ENCODE data around the gene MAP1A.
"Not testable (repeated sequence)": the region's sequence is repeated elsewhere in the genome, so short reads cannot be mapped to it uniquely, and the experiment has no call there.

The MAP1A gene

DNA sequence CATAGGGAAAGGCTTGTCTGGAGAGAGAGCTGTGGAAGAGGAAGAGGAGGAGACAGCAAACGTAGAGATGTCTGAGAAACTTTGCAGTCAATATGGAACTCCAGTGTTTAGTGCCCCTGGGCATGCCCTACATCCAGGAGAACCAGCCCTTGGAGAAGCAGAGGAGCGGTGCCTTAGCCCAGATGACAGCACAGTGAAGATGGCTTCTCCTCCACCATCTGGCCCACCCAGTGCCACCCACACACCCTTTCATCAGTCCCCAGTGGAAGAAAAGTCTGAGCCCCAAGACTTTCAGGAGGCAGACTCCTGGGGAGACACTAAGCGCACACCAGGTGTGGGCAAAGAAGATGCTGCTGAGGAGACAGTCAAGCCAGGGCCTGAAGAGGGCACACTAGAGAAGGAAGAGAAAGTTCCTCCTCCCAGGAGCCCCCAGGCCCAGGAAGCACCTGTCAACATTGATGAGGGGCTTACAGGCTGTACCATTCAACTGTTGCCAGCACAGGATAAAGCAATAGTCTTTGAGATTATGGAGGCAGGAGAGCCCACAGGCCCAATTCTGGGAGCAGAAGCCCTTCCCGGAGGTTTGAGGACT is 6.9 kb downstream of the MAP1A start:
- TF ChIP-seq POLR2A (IDR thresholded peaks at IDR 0.05; ENCODE audit: low read depth, low read length): no peak
- TF ChIP-seq POLR2AphosphoS5 (IDR thresholded peaks at IDR 0.05; ENCODE audit: low read depth, low read length): no peak
- no peak for TF ChIP-seq TAF1 (IDR thresholded peaks at IDR 0.05; ENCODE audit: borderline replicate concordance, low read depth, low read length)
- FAIRE-seq (no peak), DNase-seq (ENCODE audit: insufficient read length) (no peak)

DNA sequence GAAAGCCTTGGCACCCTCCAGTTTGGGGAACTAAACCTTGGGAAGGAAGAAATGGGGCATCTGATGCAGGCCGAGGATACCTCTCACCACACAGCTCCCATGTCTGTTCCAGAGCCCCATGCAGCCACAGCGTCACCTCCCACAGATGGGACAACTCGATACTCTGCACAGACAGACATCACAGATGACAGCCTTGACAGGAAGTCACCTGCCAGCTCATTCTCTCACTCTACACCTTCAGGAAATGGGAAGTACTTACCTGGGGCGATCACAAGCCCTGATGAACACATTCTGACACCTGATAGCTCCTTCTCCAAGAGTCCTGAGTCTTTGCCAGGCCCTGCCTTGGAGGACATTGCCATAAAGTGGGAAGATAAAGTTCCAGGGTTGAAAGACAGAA is 7.7 kb downstream of the MAP1A start:
- FAIRE-seq: no peak
- TF ChIP-seq TAF1 (IDR thresholded peaks at IDR 0.05; ENCODE audit: borderline replicate concordance, low read depth, low read length) (no peak), POLR2AphosphoS5 (IDR thresholded peaks at IDR 0.05; ENCODE audit: low read depth, low read length) (no peak), POLR2A (IDR thresholded peaks at IDR 0.05; ENCODE audit: low read depth, low read length) (no peak)
- no peak for DNase-seq (ENCODE audit: insufficient read length)

DNA sequence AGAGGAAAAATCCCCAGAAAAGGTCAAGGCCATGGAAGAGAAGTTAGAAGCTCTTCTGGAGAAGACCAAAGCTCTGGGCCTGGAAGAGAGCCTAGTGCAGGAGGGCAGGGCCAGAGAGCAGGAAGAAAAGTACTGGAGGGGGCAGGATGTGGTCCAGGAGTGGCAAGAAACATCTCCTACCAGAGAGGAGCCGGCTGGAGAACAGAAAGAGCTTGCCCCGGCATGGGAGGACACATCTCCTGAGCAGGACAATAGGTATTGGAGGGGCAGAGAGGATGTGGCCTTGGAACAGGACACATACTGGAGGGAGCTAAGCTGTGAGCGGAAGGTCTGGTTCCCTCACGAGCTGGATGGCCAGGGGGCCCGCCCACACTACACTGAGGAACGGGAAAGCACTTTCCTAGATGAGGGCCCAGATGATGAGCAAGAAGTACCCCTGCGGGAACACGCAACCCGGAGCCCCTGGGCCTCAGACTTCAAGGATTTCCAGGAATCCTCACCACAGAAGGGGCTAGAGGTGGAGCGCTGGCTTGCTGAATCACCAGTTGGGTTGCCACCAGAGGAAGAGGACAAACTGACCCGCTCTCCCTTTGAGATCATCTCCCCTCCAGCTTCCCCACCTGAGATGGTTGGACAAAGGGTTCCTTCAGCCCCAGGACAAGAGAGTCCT is 9.0 kb downstream of the MAP1A start:
- no peak for FAIRE-seq
- TF ChIP-seq POLR2A (IDR thresholded peaks at IDR 0.05; ENCODE audit: low read depth, low read length) (no peak), TAF1 (IDR thresholded peaks at IDR 0.05; ENCODE audit: borderline replicate concordance, low read depth, low read length) (no peak), POLR2AphosphoS5 (IDR thresholded peaks at IDR 0.05; ENCODE audit: low read depth, low read length) (no peak)

DNA sequence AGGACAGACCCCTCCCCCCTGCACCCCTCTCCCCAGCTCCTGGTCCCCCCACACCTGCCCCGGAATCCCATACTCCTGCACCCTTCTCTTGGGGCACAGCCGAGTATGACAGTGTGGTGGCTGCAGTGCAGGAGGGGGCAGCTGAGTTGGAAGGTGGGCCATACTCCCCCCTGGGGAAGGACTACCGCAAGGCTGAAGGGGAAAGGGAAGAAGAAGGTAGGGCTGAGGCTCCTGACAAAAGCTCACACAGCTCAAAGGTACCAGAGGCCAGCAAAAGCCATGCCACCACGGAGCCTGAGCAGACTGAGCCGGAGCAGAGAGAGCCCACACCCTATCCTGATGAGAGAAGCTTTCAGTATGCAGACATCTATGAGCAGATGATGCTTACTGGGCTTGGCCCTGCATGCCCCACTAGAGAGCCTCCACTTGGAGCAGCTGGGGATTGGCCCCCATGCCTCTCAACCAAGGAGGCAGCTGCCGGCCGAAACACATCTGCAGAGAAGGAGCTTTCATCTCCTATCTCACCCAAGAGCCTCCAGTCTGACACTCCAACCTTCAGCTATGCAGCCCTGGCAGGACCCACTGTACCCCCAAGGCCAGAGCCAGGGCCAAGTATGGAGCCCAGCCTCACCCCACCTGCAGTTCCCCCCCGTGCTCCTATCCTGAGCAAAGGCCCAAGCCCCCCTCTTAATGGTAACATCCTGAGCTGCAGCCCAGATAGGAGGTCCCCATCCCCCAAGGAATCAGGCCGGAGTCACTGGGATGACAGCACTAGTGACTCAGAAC is 9.8 kb downstream of the MAP1A start:
- DNase-seq (ENCODE audit: insufficient read length) (no peak), FAIRE-seq (no peak)

More for the DNA sequence above, 9.0 kb downstream of the MAP1A start:
- no peak for DNase-seq (ENCODE audit: insufficient read length)

DNA sequence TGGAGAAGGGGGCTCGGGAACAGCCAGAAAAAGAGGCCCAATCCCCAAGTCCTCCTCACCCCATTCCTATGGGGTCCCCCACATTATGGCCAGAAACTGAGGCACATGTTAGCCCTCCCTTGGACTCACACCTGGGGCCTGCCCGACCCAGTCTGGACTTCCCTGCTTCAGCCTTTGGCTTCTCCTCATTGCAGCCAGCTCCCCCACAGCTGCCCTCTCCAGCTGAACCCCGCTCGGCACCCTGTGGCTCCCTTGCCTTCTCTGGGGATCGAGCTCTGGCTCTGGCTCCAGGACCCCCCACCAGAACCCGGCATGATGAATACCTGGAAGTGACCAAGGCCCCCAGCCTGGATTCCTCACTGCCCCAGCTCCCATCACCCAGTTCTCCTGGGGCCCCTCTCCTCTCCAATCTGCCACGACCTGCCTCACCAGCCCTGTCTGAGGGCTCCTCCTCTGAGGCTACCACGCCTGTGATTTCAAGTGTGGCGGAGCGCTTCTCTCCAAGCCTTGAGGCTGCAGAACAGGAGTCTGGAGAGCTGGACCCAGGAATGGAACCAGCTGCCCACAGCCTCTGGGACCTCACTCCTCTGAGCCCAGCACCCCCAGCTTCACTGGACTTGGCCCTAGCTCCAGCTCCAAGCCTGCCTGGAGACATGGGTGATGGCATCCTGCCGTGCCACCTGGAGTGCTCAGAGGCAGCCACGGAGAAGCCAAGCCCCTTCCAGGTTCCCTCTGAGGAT is 10.6 kb downstream of the MAP1A start:
- TF ChIP-seq POLR2AphosphoS5 (IDR thresholded peaks at IDR 0.05; ENCODE audit: low read depth, low read length) (no peak), TAF1 (IDR thresholded peaks at IDR 0.05; ENCODE audit: borderline replicate concordance, low read depth, low read length) (no peak), POLR2A (IDR thresholded peaks at IDR 0.05; ENCODE audit: low read depth, low read length) (no peak)
- no peak for FAIRE-seq
- DNase-seq (ENCODE audit: insufficient read length): no peak

More for the DNA sequence above, 9.8 kb downstream of the MAP1A start:
- no peak for TF ChIP-seq POLR2AphosphoS5 (IDR thresholded peaks at IDR 0.05; ENCODE audit: low read depth, low read length)
- no peak for TF ChIP-seq POLR2A (IDR thresholded peaks at IDR 0.05; ENCODE audit: low read depth, low read length)
- no peak for TF ChIP-seq TAF1 (IDR thresholded peaks at IDR 0.05; ENCODE audit: borderline replicate concordance, low read depth, low read length)

DNA sequence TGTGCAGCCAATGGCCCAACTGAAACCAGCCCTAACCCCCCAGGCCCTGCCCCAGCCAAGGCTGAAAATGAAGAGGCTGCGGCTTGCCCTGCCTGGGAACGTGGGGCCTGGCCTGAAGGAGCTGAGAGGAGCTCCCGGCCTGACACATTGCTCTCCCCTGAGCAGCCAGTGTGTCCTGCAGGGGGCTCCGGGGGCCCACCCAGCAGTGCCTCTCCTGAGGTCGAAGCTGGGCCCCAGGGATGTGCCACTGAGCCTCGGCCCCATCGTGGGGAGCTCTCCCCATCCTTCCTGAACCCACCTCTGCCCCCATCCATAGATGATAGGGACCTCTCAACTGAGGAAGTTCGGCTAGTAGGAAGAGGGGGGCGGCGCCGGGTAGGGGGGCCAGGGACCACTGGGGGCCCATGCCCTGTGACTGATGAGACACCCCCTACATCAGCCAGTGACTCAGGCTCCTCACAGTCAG is 11.2 kb downstream of the MAP1A start:
- FAIRE-seq (no peak), DNase-seq (ENCODE audit: insufficient read length) (no peak)
- TF ChIP-seq TAF1 (IDR thresholded peaks at IDR 0.05; ENCODE audit: borderline replicate concordance, low read depth, low read length) (no peak), POLR2A (IDR thresholded peaks at IDR 0.05; ENCODE audit: low read depth, low read length) (no peak), POLR2AphosphoS5 (IDR thresholded peaks at IDR 0.05; ENCODE audit: low read depth, low read length) (no peak)

DNA sequence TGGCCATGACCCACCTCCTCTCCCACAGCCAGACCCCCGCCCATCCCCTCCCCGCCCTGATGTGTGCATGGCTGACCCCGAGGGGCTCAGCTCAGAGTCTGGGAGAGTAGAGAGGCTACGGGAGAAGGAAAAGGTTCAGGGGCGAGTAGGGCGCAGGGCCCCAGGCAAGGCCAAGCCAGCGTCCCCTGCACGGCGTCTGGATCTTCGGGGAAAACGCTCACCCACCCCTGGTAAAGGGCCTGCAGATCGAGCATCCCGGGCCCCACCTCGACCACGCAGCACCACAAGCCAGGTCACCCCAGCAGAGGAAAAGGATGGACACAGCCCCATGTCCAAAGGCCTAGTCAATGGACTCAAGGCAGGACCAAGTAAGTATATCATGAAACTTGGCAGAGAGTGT is 11.7 kb downstream of the MAP1A start:
- FAIRE-seq (no peak), DNase-seq (ENCODE audit: insufficient read length) (no peak)
- TF ChIP-seq TAF1 (IDR thresholded peaks at IDR 0.05; ENCODE audit: borderline replicate concordance, low read depth, low read length) (no peak), POLR2A (IDR thresholded peaks at IDR 0.05; ENCODE audit: low read depth, low read length) (no peak), POLR2AphosphoS5 (IDR thresholded peaks at IDR 0.05; ENCODE audit: low read depth, low read length) (no peak)

DNA sequence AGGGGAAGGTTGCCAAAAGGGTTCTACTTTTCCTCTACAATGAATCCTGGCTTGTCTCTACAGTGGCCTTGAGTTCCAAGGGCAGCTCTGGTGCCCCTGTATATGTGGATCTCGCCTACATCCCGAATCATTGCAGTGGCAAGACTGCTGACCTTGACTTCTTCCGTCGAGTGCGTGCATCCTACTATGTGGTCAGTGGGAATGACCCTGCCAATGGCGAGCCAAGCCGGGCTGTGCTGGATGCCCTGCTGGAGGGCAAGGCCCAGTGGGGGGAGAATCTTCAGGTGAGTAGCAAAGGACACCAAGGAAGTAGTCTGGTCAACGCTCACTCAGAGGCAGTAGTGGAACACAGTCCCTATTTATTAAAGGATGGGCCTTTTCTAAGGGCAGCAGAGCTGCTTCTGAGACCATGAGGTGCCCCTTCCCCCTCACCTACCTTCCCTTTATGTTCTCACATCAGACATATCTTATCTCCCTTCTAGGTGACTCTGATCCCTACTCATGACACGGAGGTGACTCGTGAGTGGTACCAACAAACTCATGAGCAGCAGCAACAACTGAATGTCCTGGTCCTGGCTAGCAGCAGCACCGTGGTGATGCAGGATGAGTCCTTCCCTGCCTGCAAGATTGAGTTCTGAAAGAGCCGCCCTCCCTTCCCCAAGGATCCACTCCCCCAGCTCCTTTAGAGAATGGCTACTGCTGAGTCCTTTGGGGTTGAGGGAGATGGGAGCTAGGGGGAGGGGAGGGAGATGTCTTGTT is 12.4 kb downstream of the MAP1A start:
- TF ChIP-seq POLR2AphosphoS5 (IDR thresholded peaks at IDR 0.05; ENCODE audit: low read depth, low read length) (no peak), TAF1 (IDR thresholded peaks at IDR 0.05; ENCODE audit: borderline replicate concordance, low read depth, low read length) (no peak), POLR2A (IDR thresholded peaks at IDR 0.05; ENCODE audit: low read depth, low read length) (no peak)
- DNase-seq (ENCODE audit: insufficient read length) (no peak), FAIRE-seq (no peak)

DNA sequence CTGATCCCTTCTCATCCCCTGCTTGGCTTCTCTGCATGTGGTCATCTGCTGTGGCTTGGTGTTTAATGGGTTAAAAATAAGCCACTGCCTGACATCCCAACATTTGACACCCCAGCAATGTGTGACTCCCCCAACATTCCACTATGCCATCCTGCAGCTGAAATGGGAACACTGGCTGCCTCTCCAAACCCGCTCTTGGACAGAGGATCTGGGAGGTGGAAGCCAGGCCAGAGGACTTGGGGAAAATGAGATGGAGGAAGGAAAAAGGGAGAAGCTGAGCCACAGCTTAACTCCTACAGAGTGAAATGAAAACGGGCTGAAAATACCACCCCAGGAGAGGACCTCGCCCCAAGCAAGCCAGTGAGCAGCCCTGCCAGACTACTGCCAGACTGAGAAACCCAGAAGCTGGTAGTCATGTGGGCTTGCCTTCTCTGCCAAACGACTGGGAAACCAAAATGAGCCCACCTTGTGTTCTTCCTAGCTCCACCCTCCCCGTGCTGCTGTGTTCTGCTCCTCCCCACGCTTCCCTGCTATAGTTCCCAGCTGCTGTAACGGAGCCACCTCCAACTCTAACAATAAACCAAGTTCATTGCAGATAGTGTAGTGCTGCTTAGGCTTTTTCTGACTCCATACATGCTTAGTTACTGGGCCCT is 13.7 kb downstream of the MAP1A start:
- no peak for TF ChIP-seq POLR2A (IDR thresholded peaks at IDR 0.05; ENCODE audit: low read depth, low read length)
- no peak for TF ChIP-seq POLR2AphosphoS5 (IDR thresholded peaks at IDR 0.05; ENCODE audit: low read depth, low read length)
- no peak for TF ChIP-seq TAF1 (IDR thresholded peaks at IDR 0.05; ENCODE audit: borderline replicate concordance, low read depth, low read length)
- DNase-seq (ENCODE audit: insufficient read length) (no peak), FAIRE-seq (no peak)

DNA sequence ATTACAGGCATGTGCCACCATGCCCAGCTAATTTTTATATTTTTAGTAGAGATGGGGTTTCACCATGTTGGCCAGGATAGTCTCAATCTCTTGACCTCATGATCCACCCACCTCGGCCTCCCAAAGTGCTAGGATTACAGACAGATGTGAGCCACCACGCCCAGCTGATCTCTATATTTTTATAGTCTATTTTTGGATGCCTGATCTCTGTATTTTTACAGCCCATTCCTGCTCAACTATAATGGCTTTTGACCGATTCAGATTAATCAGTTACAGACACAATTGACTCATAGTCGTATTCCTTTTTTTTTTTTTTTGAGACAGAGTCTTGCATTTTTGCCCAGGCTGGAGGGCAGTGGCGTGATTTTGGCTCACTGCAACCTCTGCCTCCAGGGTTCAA is 15.4 kb downstream of the MAP1A start:
- FAIRE-seq; DNase-seq (ENCODE audit: insufficient read length): not testable (repeated sequence)

All from GM12892 (cell line).